SK-N-SH (cell line): Measurements from ENCODE around the gene EXOG. TPM values are rescaled to one million over a fixed set of nuclear protein-coding genes. Genes with fewer than 3 reads are reported as not detected.

Experiments
- CTCF ChIA-PET: fragments of 300-600, 350-600 bp; formaldehyde crosslinking; extraction: SDS; loops from one replicate; lab custom pipeline; 2021; lab: Yijun Ruan, JAX
- POLR2A ChIA-PET: fragments of 350-600 bp; sonication (Branson Sonifier 250); formaldehyde crosslinking; extraction: SDS; loops from one replicate; lab custom pipeline; 2020; ENCODE audit warnings: antibody characterized with exemption, inconsistent platforms; lab: Yijun Ruan, JAX
- DNase-seq: peaks from one replicate; pipeline ENCODE4 v3.0.0; 2012
- H2AFZ ChIP-seq: fragments of 200-600 bp; sonication (generic); 2 replicates; pipeline ENCODE4 v1.8.1; 2016; ENCODE audit warnings: antibody characterized with exemption, mild to moderate bottlenecking, low read depth
- H3F3A ChIP-seq: fragments of 200-600 bp; sonication (generic); replicated peaks from 2 replicates; pipeline ENCODE3; 2016; ENCODE audit warnings: antibody characterized with exemption, mild to moderate bottlenecking; ENCODE audit not compliant: insufficient read depth
- H3K27ac ChIP-seq, 2 experiments: fragments of 200-500 bp in 1 of 2; fragments of 200-600 bp in 1 of 2; sonication (Bioruptor generic) in 1 of 2; sonication (generic), shearing (Covaris generic) in 1 of 2; 2 replicates each; pipeline versions ENCODE4 v1.5.1 to v1.6.1; 2014 to 2016; ENCODE audit warnings: low read depth in 2 of 2, inconsistent platforms in 1 of 2, low read length in 1 of 2, mild to moderate bottlenecking in 1 of 2, mixed read lengths in 1 of 2
- H3K27me3 ChIP-seq: fragments of 200-600 bp; sonication (generic), shearing (Covaris generic); 2 replicates; pipeline ENCODE4 v1.6.1; 2016; ENCODE audit warnings: mixed run types; ENCODE audit not compliant: insufficient read depth
- H3K36me3 ChIP-seq, 2 experiments: fragments of 200-500 bp in 1 of 2; fragments of 200-600 bp in 1 of 2; sonication (Bioruptor generic) in 1 of 2; sonication (generic) in 1 of 2; replicated peaks in 1 of 2; 2 replicates each; pipeline versions ENCODE3 to v1.5.1; 2014 to 2016; ENCODE audit warnings: low read length in 1 of 2, mild to moderate bottlenecking in 1 of 2; ENCODE audit not compliant: insufficient read depth in 2 of 2, control insufficient read depth in 1 of 2
- H3K4me1 ChIP-seq, 2 experiments: fragments of 200-500 bp in 1 of 2; fragments of 200-600 bp in 1 of 2; sonication (Bioruptor generic) in 1 of 2; sonication (generic), shearing (Covaris generic) in 1 of 2; 2 replicates each; pipeline versions ENCODE4 v1.5.1 to v1.6.1; 2014 to 2016; ENCODE audit warnings: low read depth in 1 of 2, low read length in 1 of 2, mixed run types in 1 of 2; ENCODE audit not compliant: insufficient read depth in 2 of 2, control insufficient read depth in 1 of 2
- H3K4me2 ChIP-seq: fragments of 200-600 bp; sonication (generic), shearing (Covaris generic); 2 replicates; pipeline ENCODE4 v1.6.1; 2017; ENCODE audit warnings: mixed run types
- H3K4me3 ChIP-seq, 2 experiments: fragments of 200-500 bp in 1 of 2; fragments of 200-600 bp in 1 of 2; sonication (Bioruptor generic) in 1 of 2; sonication (generic), shearing (Covaris generic) in 1 of 2; 2 replicates each; pipeline versions ENCODE4 v1.5.1 to v1.8.1; 2014 to 2016; ENCODE audit warnings: low read depth in 2 of 2, inconsistent platforms in 1 of 2, low read length in 1 of 2, mild to moderate bottlenecking in 1 of 2, mixed read lengths in 1 of 2, moderate library complexity in 1 of 2
- H3K79me2 ChIP-seq: fragments of 200-600 bp; sonication (generic); 2 replicates; pipeline ENCODE4 v1.8.1; 2017; ENCODE audit warnings: mild to moderate bottlenecking; ENCODE audit not compliant: insufficient read depth
- H3K9ac ChIP-seq: fragments of 200-600 bp; sonication (generic); 2 replicates; pipeline ENCODE4 v1.6.1; 2017; ENCODE audit warnings: mixed run types
- H3K9me2 ChIP-seq: fragments of 200-600 bp; sonication (generic); 2 replicates; pipeline ENCODE4 v1.6.1; 2017; ENCODE audit warnings: mixed run types
- H3K9me3 ChIP-seq: fragments of 200-600 bp; sonication (generic); 2 replicates; pipeline ENCODE4 v1.6.1; 2017; ENCODE audit warnings: mixed run types, mild to moderate bottlenecking, moderate library complexity
- H4K20me1 ChIP-seq: fragments of 200-600 bp; sonication (generic); 2 replicates; pipeline ENCODE4 v1.6.1; 2017; ENCODE audit warnings: mild to moderate bottlenecking, mixed run types; ENCODE audit not compliant: insufficient read depth
- FOXJ3 ChIP-seq: sonication (generic); formaldehyde crosslinking; IDR thresholded peaks from 2 replicates; pipeline ENCODE4 v1.5.1; 2020; ENCODE audit warnings: mild to moderate bottlenecking, missing genetic modification reagents
- FOXM1 ChIP-seq: IDR thresholded peaks from 2 replicates; pipeline ENCODE4 v1.4.0; 2012; ENCODE audit warnings: low read depth, mild to moderate bottlenecking
- JUND ChIP-seq: IDR thresholded peaks from 2 replicates; pipeline ENCODE4 v1.4.0; 2012
- MAX ChIP-seq: IDR thresholded peaks from 2 replicates; pipeline ENCODE4 v1.4.0; 2012; ENCODE audit warnings: low read depth
- MXI1 ChIP-seq: IDR thresholded peaks from 2 replicates; pipeline ENCODE4 v1.6.1; 2012; ENCODE audit warnings: mild to moderate bottlenecking, low read depth, low read length, improper control_type of control experiment
- NFIC ChIP-seq: IDR thresholded peaks from 2 replicates; pipeline ENCODE4 v1.4.0; 2012; ENCODE audit warnings: borderline replicate concordance
- NRF1 ChIP-seq: IDR thresholded peaks from 2 replicates; pipeline ENCODE4 v1.6.1; 2012; ENCODE audit warnings: low read depth, mild to moderate bottlenecking, low read length
- POLR2AphosphoS5 ChIP-seq: IDR thresholded peaks from 2 replicates; pipeline ENCODE4 v1.6.1; 2012; ENCODE audit warnings: low read depth, low read length
- RCOR1 ChIP-seq: fragments of 150-350 bp; IDR thresholded peaks from 2 replicates; pipeline ENCODE4 v1.6.1; 2017; ENCODE audit warnings: antibody characterized with exemption, low read length
- REST ChIP-seq: IDR thresholded peaks from 2 replicates; pipeline ENCODE4 v1.6.1; 2012; ENCODE audit warnings: mild to moderate bottlenecking, low read depth, low read length, moderate library complexity
- RFX5 ChIP-seq: IDR thresholded peaks from 2 replicates; pipeline ENCODE4 v1.6.1; 2012; ENCODE audit warnings: mild to moderate bottlenecking, improper control_type of control experiment, low read length
- SIN3A ChIP-seq: IDR thresholded peaks from 2 replicates; pipeline ENCODE4 v1.6.1; 2012; ENCODE audit warnings: low read depth, mild to moderate bottlenecking, low read length, moderate library complexity, borderline replicate concordance
- TAF1 ChIP-seq: IDR thresholded peaks from 2 replicates; pipeline ENCODE4 v1.6.1; 2012; ENCODE audit warnings: low read depth, mild to moderate bottlenecking, low read length, moderate library complexity, borderline replicate concordance
- TCF12 ChIP-seq: IDR thresholded peaks from 2 replicates; pipeline ENCODE4 v1.4.0; 2012
- USF2 ChIP-seq: fragments of 150-350 bp; IDR thresholded peaks from 2 replicates; pipeline ENCODE4 v1.6.1; 2017; ENCODE audit warnings: antibody characterized with exemption, low read length, low read depth, borderline replicate concordance
- YY1 ChIP-seq: IDR thresholded peaks from 2 replicates; pipeline ENCODE4 v1.4.0; 2012; ENCODE audit warnings: low read depth, mild to moderate bottlenecking
- WGBS: methylation state at CpG from one replicate; pipeline ENCODE4 v1.1.6; 2017; ENCODE audit warnings: low lambda C conversion rate; 5-methylcytosine and 5-hydroxymethylcytosine counted together
- polyA plus RNA-seq, 3 experiments: library from polyadenylated mRNA; depleted of rRNA; stranded (reverse); fragments of >200 nt; gene quantifications; 2 replicates each; pipeline ENCODE4 v1.2.3, GENCODE V29; 2012

EXOG gene
- polyA plus RNA-seq, 1 of the 3 experiments (the other 2 are of a cell fraction), result 6.2 TPM

GRCh38 chr3:38450853-38451252, 45.3 kb upstream of the EXOG start:
- Histone ChIP-seq H3K27ac (no peak overlapping the region), H3K79me2 (peaks cover 11% of the 10 kb centered on the region), H3K9me3 (no peaks in the 10 kb centered on the region), H3K4me2 (no peak overlapping the region), H3K36me3 (no peaks in the 10 kb centered on the region), H3K4me3 (no peak overlapping the region), H3F3A (no peaks in the 10 kb centered on the region), H2AFZ (no peak overlapping the region), H3K9ac (no peak overlapping the region), H3K4me1 (peaks cover 0 to 11% of the 10 kb centered on the region in 2 experiments; a peak in 1 of 4 replicates), H4K20me1 (peaks cover 4% of the 10 kb centered on the region), H3K27me3 (no peaks in the 10 kb centered on the region), H3K9me2 (no peaks in the 10 kb centered on the region)
- no peak for DNase-seq
- ChIA-PET CTCF (no interaction called here), POLR2A (no interaction called here)
- WGBS, result 79% methylated on average over 3 of the region's 3 CpGs
- TF ChIP-seq FOXJ3 (CRISPR knock-in tag), result no peak
- TF ChIP-seq YY1, result no peak

- peaks cover 36% of the 10 kb centered on the region for H3K79me2 ChIP-seq
- H3K9ac ChIP-seq, result peak within 1 kb of the TSS; percentile 93
- H3F3A ChIP-seq, result no peaks in the 10 kb centered on the region
- H4K20me1 ChIP-seq, result peaks cover 22% of the 10 kb centered on the region
- H3K9me3 ChIP-seq, result no peaks in the 10 kb centered on the region
- DNase-seq, result peak; percentile 98
- H3K9me2 ChIP-seq, result no peaks in the 10 kb centered on the region
- H2AFZ ChIP-seq, result peak within 1 kb of the TSS; percentile 79
- H3K36me3 ChIP-seq, result no peaks in the 10 kb centered on the region
- peak within 1 kb of the TSS; percentile 93 for H3K4me2 ChIP-seq
- POLR2A ChIA-PET, result interaction anchor here (1.1 kb wide), 1 partner anchor 85 kb away, joined by 3 read pairs; no protein-coding TSS in a partner anchor
- TF ChIP-seq NFIC, result no peak
- peak; percentile 64; the same call in 1 of the 2 replicates for TF ChIP-seq MXI1
- TF ChIP-seq RCOR1, result 0 out of 2 replicates have a peak, but pooled peaks have one; percentile 6
- peak; percentile 84; the same call in 1 of the 2 replicates for TF ChIP-seq TAF1
- TF ChIP-seq NRF1, result no peak
- TF ChIP-seq YY1, result peak; percentile 63; the same call in 1 of the 2 replicates
- TF ChIP-seq MAX, result peak; percentile 80
- TF ChIP-seq SIN3A, result peak; percentile 82; the same call in 1 of the 2 replicates
- TF ChIP-seq, all 33 proteins: peak for 6
- peaks cover 0 to 21% of the 10 kb centered on the region in 2 experiments; a peak in 1 of 4 replicates for H3K4me1 ChIP-seq
- 26% methylated on average over 18 of the region's 48 CpGs for WGBS
- CTCF ChIA-PET, result interaction anchor here (0.7 to 2.0 kb wide), 3 partner anchors 26 to 288 kb away, joined by 3 to 8 read pairs (median 3); partner anchors contain the start of genes OXSR1 and XYLB
- H3K4me3 ChIP-seq, result peak within 1 kb of the TSS; percentile 84 to 87
- peak within 1 kb of the TSS; percentile 48 to 92; a peak in 3 of 4 replicates for H3K27ac ChIP-seq
- H3K27me3 ChIP-seq, result no peaks in the 10 kb centered on the region
These were observed 42.8 kb upstream of the EXOG start, which contains the start of gene ACVR2B for GRCh38 chr3:38453075-38453912. TSS of gene ACVR2B (plus strand) at chr3:38453890. CDS start at chr3:38454323, 433 bp downstream.

- no peak for DNase-seq
- peaks cover 0 to 27% of the 10 kb centered on the region in 2 experiments; a peak in 2 of 4 replicates for H3K4me1 ChIP-seq
- TF ChIP-seq FOXM1 (no peak), RFX5 (no peak), REST (no peak), NFIC (no peak), TCF12 (no peak), NRF1 (no peak), JUND (no peak), POLR2AphosphoS5 (no peak), TAF1 (no peak), USF2 (no peak)
- H3K9me2 ChIP-seq, result no peaks in the 10 kb centered on the region
- no peaks in the 10 kb centered on the region for H3K27me3 ChIP-seq
- peaks cover 27% of the 10 kb centered on the region for H4K20me1 ChIP-seq
- peak overlapping the region; percentile 84 to 87; a peak in 3 of 4 replicates for H3K4me3 ChIP-seq
- H3K79me2 ChIP-seq, result peaks cover 41% of the 10 kb centered on the region
- CTCF ChIA-PET, result interaction anchor here (2.0 kb wide), 1 partner anchor 108 kb away, joined by 8 read pairs; the partner anchor contains the start of gene XYLB
- no peak overlapping the region for H2AFZ ChIP-seq
- no peaks in the 10 kb centered on the region for H3K9me3 ChIP-seq
- peak overlapping the region; percentile 93; the same call in 1 of the 2 replicates for H3K9ac ChIP-seq
- H3F3A ChIP-seq, result no peaks in the 10 kb centered on the region
- no peaks in the 10 kb centered on the region for H3K36me3 ChIP-seq
- 0% methylated on average over 13 of the region's 36 CpGs for WGBS
- POLR2A ChIA-PET, result no interaction called here
- H3K27ac ChIP-seq, result peak overlapping the region; percentile 48 to 92; a peak in 3 of 4 replicates
- H3K4me2 ChIP-seq, result no peak overlapping the region
These were observed 42.3 kb upstream of the EXOG start for GRCh38 chr3:38453913-38454177.
